HG02973 (cell line): ENCODE measurements around the gene PDAP1.
"Not testable (repeated sequence)": the region's sequence is repeated elsewhere in the genome, so short reads cannot be mapped to it uniquely, and the experiment has no call there.

Experiments used
- ATAC-seq: cut with Tn5 transposase; IDR thresholded peaks from one replicate; pipeline ENCODE4 v1.9.1; 2021; ENCODE audit warnings: moderate library complexity; ENCODE audit not compliant: unreplicated experiment

Gene PDAP1

GRCh38 chr7:99379693-99380031, 28.7 kb downstream of the PDAP1 start:
- ATAC-seq: not testable (repeated sequence)

DNA sequence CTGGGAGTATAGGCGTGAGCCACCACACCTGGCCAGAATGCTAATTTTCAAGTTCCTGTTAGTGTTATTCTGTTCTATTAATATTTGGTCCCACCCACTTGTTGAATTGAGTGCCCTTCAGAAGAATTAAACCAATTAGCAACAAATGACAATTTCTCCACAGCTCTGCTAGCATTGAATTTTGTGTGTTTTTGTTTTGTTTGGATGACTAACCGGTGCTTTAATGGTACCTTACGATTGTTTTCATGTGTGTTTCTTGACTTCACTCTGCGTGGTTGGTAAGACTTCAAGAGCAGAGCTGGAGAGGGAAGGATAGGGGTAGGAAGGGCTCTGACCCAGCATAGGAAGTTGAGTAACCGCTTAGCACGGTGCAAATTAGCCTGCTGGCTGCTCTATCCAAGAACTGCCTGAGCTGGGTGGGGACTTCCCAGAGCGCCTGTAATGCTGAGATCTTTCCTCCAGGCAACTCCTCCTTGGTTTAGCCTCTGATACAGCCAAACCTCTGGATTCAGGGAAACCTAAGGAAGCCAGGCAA, 29.3 kb downstream of the PDAP1 start:
- ATAC-seq: no peak

DNA sequence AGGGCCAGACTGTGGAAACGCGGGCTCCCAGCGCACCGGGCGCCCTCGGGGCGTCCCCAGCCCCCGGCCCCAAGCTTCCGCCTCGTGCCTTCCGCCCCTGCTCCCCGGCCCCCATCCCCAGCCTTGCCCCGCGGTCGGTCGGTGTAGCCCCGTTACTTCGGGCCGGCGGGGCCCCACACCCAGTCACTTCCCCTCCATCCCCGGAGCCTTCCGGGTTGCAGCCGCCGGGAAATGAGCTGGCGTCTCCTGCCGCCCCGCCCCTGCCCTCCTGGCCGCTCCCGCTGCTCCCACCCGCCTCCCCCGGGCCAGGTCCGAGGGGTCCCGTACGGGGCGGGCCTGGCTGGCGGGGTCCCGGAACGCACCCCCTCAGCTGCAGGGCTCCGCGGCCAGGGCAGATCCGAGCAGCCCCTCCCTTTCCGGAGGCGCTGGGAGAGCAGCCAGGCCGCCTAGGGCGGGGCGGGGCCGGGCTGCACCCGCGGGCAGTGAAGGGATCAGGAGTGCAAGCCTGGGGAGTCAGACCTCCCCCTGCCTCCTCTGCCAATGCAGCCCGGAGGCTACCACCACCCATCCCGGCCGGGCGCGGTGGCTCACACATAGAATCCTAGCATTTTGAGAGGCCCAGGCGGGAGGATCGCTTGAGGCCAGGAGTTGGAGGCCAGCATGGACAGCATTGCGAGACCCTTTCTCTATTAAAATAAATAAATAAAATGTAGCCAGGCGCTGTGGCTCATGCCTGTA, 33.2 kb downstream of the PDAP1 start:
- ATAC-seq: peak; percentile 36

DNA sequence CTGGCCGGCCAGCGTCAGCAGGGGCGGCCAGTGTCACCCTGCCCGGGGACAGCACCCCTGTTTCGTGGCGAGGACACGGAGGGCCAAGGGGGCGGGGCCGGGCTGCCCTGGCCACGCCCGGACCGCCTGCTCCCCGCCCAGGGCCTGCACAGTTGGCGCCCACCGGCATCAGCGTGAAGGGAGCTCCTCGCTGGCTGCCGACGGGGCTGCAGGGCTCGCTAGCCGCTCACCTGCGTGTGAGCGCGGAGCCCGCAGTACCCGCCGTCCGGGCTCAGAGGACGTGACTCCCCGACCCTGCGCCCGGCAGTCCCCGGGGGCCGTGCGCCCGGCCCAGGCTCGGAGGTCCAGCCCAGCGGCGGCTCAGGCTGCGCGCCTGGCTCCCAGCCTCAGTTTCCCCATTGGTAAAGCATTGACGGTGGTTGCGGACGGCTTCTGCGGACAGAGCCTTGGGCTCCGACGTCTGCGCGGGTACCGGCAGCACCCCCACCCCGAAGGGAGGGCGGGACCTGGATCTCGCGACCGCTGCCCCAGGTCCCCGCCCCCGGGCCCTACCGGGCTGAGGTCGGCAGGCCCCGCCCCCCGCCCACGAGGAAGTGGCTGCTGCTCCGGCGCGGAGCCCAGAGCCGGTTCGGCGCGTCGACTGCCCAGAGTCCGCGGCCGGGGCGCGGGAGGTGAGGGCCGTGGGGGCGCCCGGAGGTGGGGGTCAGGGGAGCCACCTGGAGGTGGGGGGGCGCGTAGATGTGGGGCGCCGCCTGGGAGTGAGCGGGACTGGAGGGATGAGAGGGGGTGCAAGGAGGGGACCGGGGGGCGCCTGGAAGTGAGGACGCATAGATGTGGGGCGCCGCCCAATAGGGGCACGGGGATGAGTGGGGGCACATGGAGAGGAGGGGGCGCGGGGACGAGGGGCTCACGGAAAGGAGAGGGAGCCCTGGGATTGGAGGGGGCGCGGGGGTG, 34.0 kb downstream of the PDAP1 start, which contains the start of gene ARPC1B:
TSS of gene ARPC1B (plus strand) at position 620 of the 954 bp plus-strand sequence. CDS start 10,985 bp downstream, outside the sequence.
- peak; percentile 44 for ATAC-seq

- ATAC-seq: no peak
Observed at GRCh38 chr7:99373091-99374066, 35.0 kb downstream of the PDAP1 start.

GRCh38 chr7:99372275-99373090, 35.9 kb downstream of the PDAP1 start:
- ATAC-seq: no peak

DNA sequence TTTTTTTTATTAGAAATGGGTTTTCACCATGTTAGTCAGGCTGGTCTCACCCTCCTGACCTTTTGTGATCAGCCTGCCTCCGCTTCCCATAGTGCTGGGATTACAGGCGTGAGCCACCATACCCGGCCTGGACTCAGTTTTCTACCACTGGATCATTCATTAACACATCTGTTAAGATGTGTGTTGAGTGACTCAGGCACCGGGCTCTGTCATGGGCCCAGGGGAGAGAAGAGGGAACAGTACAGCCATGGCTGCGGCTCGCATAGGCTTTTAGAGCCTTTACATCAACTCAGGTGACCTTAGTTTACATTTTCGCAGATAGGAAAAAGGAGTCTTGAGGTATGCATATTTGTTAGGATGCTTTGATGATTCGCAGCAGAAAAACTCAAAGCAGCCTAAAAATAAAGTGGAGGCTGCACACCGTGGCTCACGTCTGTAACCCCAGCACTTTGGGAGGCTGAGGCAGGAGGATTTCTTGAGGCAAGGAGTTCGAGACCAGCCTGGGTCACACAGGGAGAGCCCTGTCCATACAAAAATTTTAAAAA, 36.9 kb downstream of the PDAP1 start:
- no peak for ATAC-seq

GRCh38 chr7:99369767-99370391, 38.5 kb downstream of the PDAP1 start:
- ATAC-seq: no peak

- ATAC-seq: no peak
Observed at GRCh38 chr7:99368750-99369389, 39.5 kb downstream of the PDAP1 start.

DNA sequence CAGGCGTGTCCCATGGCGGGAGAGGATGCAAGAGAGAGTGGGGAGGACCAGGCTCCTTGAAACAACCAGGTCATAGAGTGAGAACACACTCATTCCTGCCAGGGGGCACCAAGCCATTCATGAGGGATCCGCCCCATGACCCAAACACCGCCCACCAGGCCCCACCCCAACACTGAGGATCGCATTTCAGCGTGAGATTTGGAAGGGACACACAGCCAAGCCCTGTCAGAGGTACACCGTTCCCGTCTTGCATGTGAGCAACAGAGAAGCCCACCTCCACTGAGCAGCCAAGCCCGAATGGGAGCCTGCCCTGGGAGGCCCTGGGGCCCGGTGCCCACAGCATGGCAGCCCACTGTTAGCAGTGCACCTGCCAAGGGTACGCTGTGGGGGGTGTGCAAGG, 41.8 kb downstream of the PDAP1 start:
- ATAC-seq: no peak

DNA sequence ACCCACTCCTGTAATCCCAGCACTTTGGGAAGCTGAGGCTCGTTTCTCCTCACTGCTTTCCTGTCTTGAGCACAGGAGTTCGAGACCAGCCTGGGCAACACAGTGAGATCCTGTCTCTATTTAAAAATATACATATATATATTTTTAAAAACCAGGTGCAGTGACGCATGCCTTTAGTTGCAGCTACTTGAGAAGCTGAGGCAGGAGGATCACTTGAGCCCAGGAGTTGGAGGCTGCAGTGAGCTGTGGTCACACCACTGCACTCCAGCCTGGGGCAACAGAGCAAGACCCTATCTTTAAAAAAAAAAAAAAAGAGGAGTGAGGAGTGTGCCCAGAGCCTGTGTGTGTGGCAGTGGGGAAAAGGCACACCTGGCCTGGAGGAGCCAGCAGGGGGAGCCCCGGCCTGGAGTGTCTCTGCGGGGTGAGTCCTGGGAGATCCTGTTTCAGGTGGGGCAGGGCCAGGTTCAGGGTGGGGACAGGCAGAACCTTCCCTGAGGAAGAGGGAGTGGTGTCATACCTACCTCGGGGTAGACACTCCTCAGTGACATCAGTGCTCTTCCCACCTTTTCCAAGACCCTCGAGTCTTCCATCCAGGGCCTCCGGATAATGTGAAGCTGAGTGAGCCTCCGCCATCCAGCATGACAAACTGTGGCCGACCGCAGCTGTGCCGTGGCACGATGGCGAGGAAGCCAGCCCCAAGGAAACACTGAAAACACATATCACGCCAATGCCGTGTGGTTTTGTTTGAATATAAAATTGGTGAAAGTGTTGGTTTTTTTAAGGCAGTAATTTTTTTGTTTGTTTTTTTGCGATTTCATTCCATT, 42.9 kb downstream of the PDAP1 start:
- ATAC-seq: no peak

DNA sequence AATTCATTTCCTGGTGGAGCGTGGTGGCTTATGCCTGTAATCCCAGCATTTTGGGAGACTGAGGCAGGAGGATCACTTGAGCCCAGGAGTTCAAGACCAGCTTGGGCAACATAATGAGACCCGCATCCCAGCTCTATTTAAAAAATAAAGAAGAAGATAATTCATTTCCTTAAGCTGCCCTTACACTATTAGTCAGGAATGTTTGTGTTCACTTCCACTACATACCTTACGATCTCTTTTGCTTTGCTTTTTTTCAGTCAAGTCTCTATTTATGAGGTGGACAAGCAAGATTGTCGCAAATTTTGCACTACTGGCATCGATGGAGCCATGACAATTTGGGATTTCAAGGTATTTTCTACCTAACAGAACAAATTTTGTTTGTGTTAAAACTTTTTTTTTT, 45.1 kb downstream of the PDAP1 start:
- ATAC-seq: no peak

DNA sequence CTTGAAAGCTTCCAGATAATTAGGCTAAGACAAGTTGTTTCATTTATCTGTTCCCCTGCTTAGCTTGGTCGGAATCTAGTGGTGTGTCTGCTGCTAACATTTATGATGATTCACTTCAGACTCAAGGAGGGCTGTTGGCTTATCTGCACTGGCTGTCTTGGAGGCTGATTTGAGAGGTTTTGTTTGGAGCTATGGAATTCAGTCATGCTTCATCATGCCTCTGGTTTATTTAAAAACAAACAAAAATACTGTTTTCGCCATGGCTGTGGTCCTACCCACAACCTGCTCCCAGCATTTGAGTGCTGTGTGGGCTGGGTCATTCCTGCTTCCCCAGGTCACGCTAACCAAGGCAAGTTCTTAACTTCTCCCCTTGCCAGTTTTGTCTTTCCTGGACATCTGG, 45.6 kb downstream of the PDAP1 start:
- no peak for ATAC-seq

DNA sequence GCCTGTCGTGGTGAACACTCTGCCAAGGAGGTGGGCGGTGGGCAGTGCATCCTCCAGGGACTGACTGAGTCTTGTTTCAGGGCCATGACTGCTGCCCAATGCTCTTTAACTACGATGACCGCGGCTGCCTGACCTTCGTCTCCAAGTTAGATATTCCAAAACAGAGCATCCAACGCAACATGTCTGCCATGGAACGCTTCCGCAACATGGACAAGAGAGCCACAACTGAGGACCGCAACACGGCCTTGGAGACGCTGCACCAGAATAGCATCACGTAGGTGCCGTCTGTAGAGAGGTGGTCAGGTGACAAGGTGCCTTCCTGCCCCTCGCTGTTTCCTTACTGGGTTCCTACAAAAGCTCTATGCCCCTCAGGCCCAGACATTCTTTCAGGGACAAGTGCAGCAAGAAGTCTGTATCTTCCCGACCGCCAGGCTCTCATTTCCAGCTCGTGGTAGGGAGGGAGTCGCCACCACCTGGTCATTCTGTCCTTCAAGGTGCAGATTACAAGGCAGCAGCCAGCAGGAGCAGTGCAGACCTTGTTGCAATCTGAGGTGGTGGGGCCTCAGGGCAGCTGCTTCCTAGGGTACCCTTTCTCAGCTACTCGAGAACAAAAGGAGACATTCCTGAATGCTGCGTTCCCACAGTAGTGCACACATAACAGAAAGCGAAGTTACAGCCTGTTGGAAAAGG, 48.8 kb downstream of the PDAP1 start:
- ATAC-seq: no peak

GRCh38 chr7:99358521-99358920, 49.9 kb downstream of the PDAP1 start:
- ATAC-seq: not testable (repeated sequence)

DNA sequence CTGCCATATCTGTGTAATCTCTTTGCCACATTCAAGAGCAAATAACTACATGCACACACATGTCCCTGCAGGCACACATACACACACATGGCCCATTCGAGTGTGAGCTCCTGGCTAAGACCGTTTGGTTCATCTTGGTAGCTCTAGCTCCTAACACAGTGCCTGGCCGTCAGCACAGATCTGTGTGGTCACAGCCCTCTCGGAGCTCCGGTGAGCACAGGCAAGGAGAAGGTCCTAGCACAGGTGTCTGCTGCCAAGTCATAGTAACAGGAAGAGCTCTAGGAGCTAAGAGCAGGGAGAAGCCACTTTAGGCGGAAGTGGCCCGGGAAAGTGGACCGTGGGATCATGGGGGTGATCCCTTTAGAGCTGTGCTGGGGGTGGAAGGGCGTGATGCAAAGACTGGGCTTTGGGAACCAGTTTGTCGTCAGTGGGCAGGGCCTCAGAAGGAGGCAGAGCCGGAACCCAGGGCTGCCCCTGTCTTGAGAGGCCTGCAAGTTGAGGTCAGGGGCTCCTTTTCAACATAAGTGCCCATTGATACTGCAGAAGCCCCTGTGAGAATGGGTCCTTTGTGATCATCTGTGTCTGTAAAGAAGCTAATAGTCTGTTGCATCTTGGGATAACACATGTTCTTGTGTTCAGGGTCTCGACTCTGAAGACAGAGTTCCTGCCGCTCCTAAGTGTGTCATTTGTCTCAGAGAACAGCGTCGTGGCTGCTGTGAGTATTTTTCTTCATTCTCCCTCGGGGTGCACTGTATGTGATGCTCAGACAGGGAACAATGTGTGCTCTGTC, 50.5 kb downstream of the PDAP1 start:
- ATAC-seq: no peak
